HepG2 (cell line): ENCODE results near the gene ASCL3. TPM values are rescaled to one million over a fixed set of nuclear protein-coding genes. Genes with fewer than 3 reads are reported as not detected.

Source experiments
- CHD4 ChIP-seq: fragments of 200-600 bp; sonication (generic); IDR thresholded peaks from 2 replicates; pipeline ENCODE4 v1.7.0; 2017; ENCODE audit warnings: mild to moderate bottlenecking, low read length, borderline replicate concordance
- E2F1 ChIP-seq: sonication (generic); formaldehyde crosslinking; IDR thresholded peaks from 2 replicates; pipeline ENCODE4 v1.5.0; 2020; ENCODE audit warnings: missing genetic modification reagents
- ELF1 ChIP-seq: sonication (generic); formaldehyde crosslinking; IDR thresholded peaks from 2 replicates; pipeline ENCODE4 v1.4.0; 2020; ENCODE audit warnings: missing genetic modification reagents
- FOXA3 ChIP-seq: IDR thresholded peaks from 2 replicates; pipeline ENCODE4 v1.6.1; 2016; ENCODE audit warnings: missing genetic modification reagents, missing compliant biosample characterization
- MEF2D ChIP-seq: sonication (generic); formaldehyde crosslinking; IDR thresholded peaks from 2 replicates; pipeline ENCODE4 v1.5.1; 2020; ENCODE audit warnings: mild to moderate bottlenecking, missing genetic modification reagents
- NAIF1 ChIP-seq: sonication (generic); formaldehyde crosslinking; IDR thresholded peaks from 2 replicates; pipeline ENCODE4 v1.5.0; 2020; ENCODE audit warnings: mild to moderate bottlenecking, missing genetic modification reagents, borderline replicate concordance
- NFYB ChIP-seq: sonication (generic); formaldehyde crosslinking; IDR thresholded peaks from 2 replicates; pipeline ENCODE4 v1.4.0; 2020; ENCODE audit warnings: missing genetic modification reagents
- SNAI1 ChIP-seq: sonication (generic); formaldehyde crosslinking; IDR thresholded peaks from 2 replicates; pipeline ENCODE4 v1.5.0; 2020; ENCODE audit warnings: mild to moderate bottlenecking, missing genetic modification reagents, borderline replicate concordance
- SPEN ChIP-seq: sonication (generic); formaldehyde crosslinking; IDR thresholded peaks from 2 replicates; pipeline ENCODE4 v1.5.1; 2020; ENCODE audit warnings: low read depth, mild to moderate bottlenecking, missing genetic modification reagents
- TOPORS ChIP-seq: sonication (generic); formaldehyde crosslinking; IDR thresholded peaks from 2 replicates; pipeline ENCODE4 v1.8.0; 2023; ENCODE audit warnings: mild to moderate bottlenecking, missing genetic modification reagents
- ZNF317 ChIP-seq: sonication (generic); formaldehyde crosslinking; IDR thresholded peaks from 2 replicates; pipeline ENCODE4 v1.5.0; 2020; ENCODE audit warnings: mild to moderate bottlenecking, missing genetic modification reagents
- ZNF547 ChIP-seq: sonication (generic); formaldehyde crosslinking; IDR thresholded peaks from 2 replicates; pipeline ENCODE4 v1.5.1; 2020; ENCODE audit warnings: mild to moderate bottlenecking, missing genetic modification reagents
- ZNF598 ChIP-seq: sonication (generic); formaldehyde crosslinking; IDR thresholded peaks from 2 replicates; pipeline ENCODE4 v1.5.1; 2020; ENCODE audit warnings: mild to moderate bottlenecking, missing genetic modification reagents, borderline replicate concordance
- ZNF879 ChIP-seq: sonication (generic); formaldehyde crosslinking; IDR thresholded peaks from 2 replicates; pipeline ENCODE4 v1.8.1; 2023; ENCODE audit warnings: missing genetic modification reagents
- ZNF891 ChIP-seq: sonication (generic); formaldehyde crosslinking; IDR thresholded peaks from 2 replicates; pipeline ENCODE4 v1.5.0; 2020; ENCODE audit warnings: mild to moderate bottlenecking, missing genetic modification reagents
- ZSCAN20 ChIP-seq: sonication (generic); formaldehyde crosslinking; IDR thresholded peaks from 2 replicates; pipeline ENCODE4 v1.4.0; 2020; ENCODE audit warnings: missing genetic modification reagents, mild to moderate bottlenecking, borderline replicate concordance
- polyA plus RNA-seq, 8 experiments: library from polyadenylated mRNA; depleted of rRNA in 3 of 8; stranded (reverse) in 7 of 8; unstranded in 1 of 8; fragments of >200 nt; fragmentation: Illumina TruSeq in 4 of 8; extraction: Trizol in 4 of 8; gene quantifications; 2 replicates each; pipeline versions ENCODE4 v1.2.1 to v1.2.3, GENCODE V29; 2011 to 2016; ENCODE audit warnings: low read depth in 4 of 8, missing spikeins in 1 of 8, mixed read lengths in 1 of 8; ENCODE audit not compliant: insufficient read depth in 1 of 8
- total RNA-seq, 5 experiments: library from RNA; depleted of rRNA; stranded (reverse); fragments of >200 nt; fragmentation: Illumina TruSeq; extraction: Trizol; gene quantifications; 2 replicates each; pipeline ENCODE4 v1.2.3, GENCODE V29; 2016; ENCODE audit warnings: low read depth in 1 of 5
- TF ChIP-seq, protein P1 (sequence below): sonication (generic); formaldehyde crosslinking; IDR thresholded peaks from 2 replicates; pipeline ENCODE4 v1.4.0; 2020; ENCODE audit warnings: missing genetic modification reagents
- TF ChIP-seq, protein P2 (sequence below): sonication (generic); formaldehyde crosslinking; IDR thresholded peaks from 2 replicates; pipeline ENCODE4 v1.4.0; 2020; ENCODE audit warnings: missing genetic modification reagents
- TF ChIP-seq, protein P3 (sequence below): sonication (generic); formaldehyde crosslinking; IDR thresholded peaks from 2 replicates; pipeline ENCODE4 v1.8.1; 2023; ENCODE audit warnings: mild to moderate bottlenecking, missing genetic modification reagents

ASCL3 gene
- total and polyA plus RNA-seq, 2 of the 13 experiments (the other 11 are each of a cell fraction or from before 2014, with no cell fraction given), result not detected

DNA sequence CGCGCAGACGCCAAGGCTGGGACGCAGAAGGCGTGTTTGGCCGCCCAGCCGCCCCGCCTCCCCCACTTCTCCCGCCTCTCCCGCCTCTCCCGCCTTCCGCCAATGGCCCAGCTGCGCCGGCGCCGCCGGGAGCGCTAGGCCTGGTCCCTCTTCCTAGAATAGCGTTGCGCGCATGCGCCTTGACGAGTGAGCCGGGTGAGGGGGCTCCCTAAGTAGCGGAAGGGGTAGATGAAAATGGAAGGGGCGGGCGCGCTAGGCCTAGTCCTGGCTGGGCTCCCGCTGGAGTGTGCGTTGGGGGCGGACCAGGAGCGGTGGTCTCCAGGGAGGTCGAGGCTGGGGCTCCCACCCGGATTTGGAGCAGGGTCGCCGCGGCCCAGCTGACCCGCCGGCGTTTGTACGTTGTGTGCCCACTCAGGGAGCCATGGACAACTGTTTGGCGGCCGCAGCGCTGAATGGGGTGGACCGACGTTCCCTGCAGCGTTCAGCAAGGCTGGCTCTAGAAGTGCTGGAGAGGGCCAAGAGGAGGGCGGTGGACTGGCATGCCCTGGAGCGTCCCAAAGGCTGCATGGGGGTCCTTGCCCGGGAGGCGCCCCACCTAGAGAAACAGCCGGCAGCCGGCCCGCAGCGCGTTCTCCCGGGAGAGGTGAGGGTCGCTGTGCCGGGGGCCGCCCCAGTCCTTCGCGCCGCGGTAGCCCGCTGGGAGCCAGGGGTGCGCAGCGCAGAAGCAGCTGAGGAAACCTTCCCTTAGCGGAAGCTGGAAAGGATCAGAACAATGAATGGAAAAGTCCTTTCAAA, 31.6 kb downstream of the ASCL3 start, which contains the start of gene AKIP1 (continued):
- TF ChIP-seq, protein P1, sequence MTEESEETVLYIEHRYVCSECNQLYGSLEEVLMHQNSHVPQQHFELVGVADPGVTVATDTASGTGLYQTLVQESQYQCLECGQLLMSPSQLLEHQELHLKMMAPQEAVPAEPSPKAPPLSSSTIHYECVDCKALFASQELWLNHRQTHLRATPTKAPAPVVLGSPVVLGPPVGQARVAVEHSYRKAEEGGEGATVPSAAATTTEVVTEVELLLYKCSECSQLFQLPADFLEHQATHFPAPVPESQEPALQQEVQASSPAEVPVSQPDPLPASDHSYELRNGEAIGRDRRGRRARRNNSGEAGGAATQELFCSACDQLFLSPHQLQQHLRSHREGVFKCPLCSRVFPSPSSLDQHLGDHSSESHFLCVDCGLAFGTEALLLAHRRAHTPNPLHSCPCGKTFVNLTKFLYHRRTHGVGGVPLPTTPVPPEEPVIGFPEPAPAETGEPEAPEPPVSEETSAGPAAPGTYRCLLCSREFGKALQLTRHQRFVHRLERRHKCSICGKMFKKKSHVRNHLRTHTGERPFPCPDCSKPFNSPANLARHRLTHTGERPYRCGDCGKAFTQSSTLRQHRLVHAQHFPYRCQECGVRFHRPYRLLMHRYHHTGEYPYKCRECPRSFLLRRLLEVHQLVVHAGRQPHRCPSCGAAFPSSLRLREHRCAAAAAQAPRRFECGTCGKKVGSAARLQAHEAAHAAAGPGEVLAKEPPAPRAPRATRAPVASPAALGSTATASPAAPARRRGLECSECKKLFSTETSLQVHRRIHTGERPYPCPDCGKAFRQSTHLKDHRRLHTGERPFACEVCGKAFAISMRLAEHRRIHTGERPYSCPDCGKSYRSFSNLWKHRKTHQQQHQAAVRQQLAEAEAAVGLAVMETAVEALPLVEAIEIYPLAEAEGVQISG (CRISPR knock-in tag), result peak; percentile 27; the same call in 1 of the 2 replicates
- TF ChIP-seq ZNF547 (CRISPR knock-in tag) (peak; percentile 64; the same call in 1 of the 2 replicates), NAIF1 (peak; percentile 88; the same call in 1 of the 2 replicates), ZNF891 (CRISPR knock-in tag) (peak; percentile 71), ZNF317 (peak; percentile 73; the same call in 1 of the 2 replicates), MEF2D (CRISPR knock-in tag) (peak; percentile 73), SNAI1 (CRISPR knock-in tag) (peak; percentile 75; the same call in 1 of the 2 replicates), E2F1 (0 out of 2 replicates have a peak, but pooled peaks have one; percentile 22), SPEN (CRISPR knock-in tag) (peak; percentile 62; the same call in 1 of the 2 replicates), NFYB (peak; percentile 22; the same call in 1 of the 2 replicates), ZNF598 (CRISPR knock-in tag) (peak; percentile 32; the same call in 1 of the 2 replicates), ELF1 (CRISPR knock-in tag) (peak; percentile 73), ZSCAN20 (CRISPR knock-in tag) (0 out of 2 replicates have a peak, but pooled peaks have one; percentile 13), ZNF879 (CRISPR knock-in tag) (no peak), TOPORS (peak; percentile 90; the same call in 1 of the 2 replicates), FOXA3 (CRISPR knock-in tag) (no peak), CHD4 (no peak)
- TF ChIP-seq, protein P2, sequence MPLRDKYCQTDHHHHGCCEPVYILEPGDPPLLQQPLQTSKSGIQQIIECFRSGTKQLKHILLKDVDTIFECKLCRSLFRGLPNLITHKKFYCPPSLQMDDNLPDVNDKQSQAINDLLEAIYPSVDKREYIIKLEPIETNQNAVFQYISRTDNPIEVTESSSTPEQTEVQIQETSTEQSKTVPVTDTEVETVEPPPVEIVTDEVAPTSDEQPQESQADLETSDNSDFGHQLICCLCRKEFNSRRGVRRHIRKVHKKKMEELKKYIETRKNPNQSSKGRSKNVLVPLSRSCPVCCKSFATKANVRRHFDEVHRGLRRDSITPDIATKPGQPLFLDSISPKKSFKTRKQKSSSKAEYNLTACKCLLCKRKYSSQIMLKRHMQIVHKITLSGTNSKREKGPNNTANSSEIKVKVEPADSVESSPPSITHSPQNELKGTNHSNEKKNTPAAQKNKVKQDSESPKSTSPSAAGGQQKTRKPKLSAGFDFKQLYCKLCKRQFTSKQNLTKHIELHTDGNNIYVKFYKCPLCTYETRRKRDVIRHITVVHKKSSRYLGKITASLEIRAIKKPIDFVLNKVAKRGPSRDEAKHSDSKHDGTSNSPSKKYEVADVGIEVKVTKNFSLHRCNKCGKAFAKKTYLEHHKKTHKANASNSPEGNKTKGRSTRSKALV (CRISPR knock-in tag), result no peak
- TF ChIP-seq, protein P3, sequence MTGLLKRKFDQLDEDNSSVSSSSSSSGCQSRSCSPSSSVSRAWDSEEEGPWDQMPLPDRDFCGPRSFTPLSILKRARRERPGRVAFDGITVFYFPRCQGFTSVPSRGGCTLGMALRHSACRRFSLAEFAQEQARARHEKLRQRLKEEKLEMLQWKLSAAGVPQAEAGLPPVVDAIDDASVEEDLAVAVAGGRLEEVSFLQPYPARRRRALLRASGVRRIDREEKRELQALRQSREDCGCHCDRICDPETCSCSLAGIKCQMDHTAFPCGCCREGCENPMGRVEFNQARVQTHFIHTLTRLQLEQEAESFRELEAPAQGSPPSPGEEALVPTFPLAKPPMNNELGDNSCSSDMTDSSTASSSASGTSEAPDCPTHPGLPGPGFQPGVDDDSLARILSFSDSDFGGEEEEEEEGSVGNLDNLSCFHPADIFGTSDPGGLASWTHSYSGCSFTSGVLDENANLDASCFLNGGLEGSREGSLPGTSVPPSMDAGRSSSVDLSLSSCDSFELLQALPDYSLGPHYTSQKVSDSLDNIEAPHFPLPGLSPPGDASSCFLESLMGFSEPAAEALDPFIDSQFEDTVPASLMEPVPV (CRISPR knock-in tag), result peak; percentile 79
